HG02840 (cell line): Measurements from ENCODE around the gene SHTN1.

Experiments
- ATAC-seq: cut with Tn5 transposase; IDR thresholded peaks from one replicate; pipeline ENCODE4 v1.9.1; 2021; ENCODE audit warnings: mild to moderate bottlenecking, moderate library complexity, moderate number of reproducible peaks; ENCODE audit not compliant: unreplicated experiment, low FRiP score

The SHTN1 gene

GRCh38 chr10:116919706-116920105, 85.3 kb downstream of the SHTN1 start:
- no peak for ATAC-seq

GRCh38 chr10:116919164-116919563, 85.8 kb downstream of the SHTN1 start:
- no peak for ATAC-seq

GRCh38 chr10:116918583-116918982, 86.4 kb downstream of the SHTN1 start:
- ATAC-seq = no peak

GRCh38 chr10:116917481-116917880, 87.5 kb downstream of the SHTN1 start:
- no peak for ATAC-seq

GRCh38 chr10:116915340-116915739, 89.6 kb downstream of the SHTN1 start:
- ATAC-seq = no peak

- ATAC-seq = no peak
Measured at GRCh38 chr10:116913695-116914094, 91.3 kb downstream of the SHTN1 start.

- no peak for ATAC-seq
Measured at GRCh38 chr10:116912162-116912561, 92.8 kb downstream of the SHTN1 start.

- ATAC-seq = no peak
Measured at GRCh38 chr10:116910910-116911309, 94.1 kb downstream of the SHTN1 start.

- no peak for ATAC-seq
Measured at GRCh38 chr10:116909307-116909706, 95.7 kb downstream of the SHTN1 start.

- ATAC-seq = no peak
Measured at GRCh38 chr10:116907245-116907987, 97.6 kb downstream of the SHTN1 start.

GRCh38 chr10:116905845-116906210, 99.2 kb downstream of the SHTN1 start:
- ATAC-seq = no peak

GRCh38 chr10:116899626-116900025, 105.4 kb downstream of the SHTN1 start:
- no peak for ATAC-seq

GRCh38 chr10:116893686-116894037, 111.3 kb downstream of the SHTN1 start:
- no peak for ATAC-seq

GRCh38 chr10:116892907-116893685, 111.9 kb downstream of the SHTN1 start:
- ATAC-seq = no peak

- ATAC-seq = no peak
Measured at GRCh38 chr10:116891208-116891607, 113.8 kb downstream of the SHTN1 start.

GRCh38 chr10:116889066-116889465, 115.9 kb downstream of the SHTN1 start:
- ATAC-seq = no peak

GRCh38 chr10:116888380-116889055, 116.5 kb downstream of the SHTN1 start:
- no peak for ATAC-seq

GRCh38 chr10:116886772-116887171, 118.2 kb downstream of the SHTN1 start:
- ATAC-seq = no peak

- no peak for ATAC-seq
Measured at GRCh38 chr10:116882639-116883038, 122.3 kb downstream of the SHTN1 start.

- no peak for ATAC-seq
Measured at GRCh38 chr10:116880716-116881482, 124.1 kb downstream of the SHTN1 start.

- no peak for ATAC-seq
Measured at GRCh38 chr10:116879817-116880216, 125.2 kb downstream of the SHTN1 start.
